K562 (cell line): ENCODE data around the gene TENT4B. TPM values are rescaled to one million over a fixed set of nuclear protein-coding genes. Genes with fewer than 3 reads are reported as not detected.
A peak's percentile ranks its signal among the peaks of the same experiment; 100 is the strongest.

Experiments
- CTBP1 ChIP-seq: fragments of 450-650 bp; IDR thresholded peaks from 2 replicates; pipeline ENCODE4 v1.6.1; 2016; ENCODE audit warnings: borderline replicate concordance
- EP300 ChIP-seq: IDR thresholded peaks from 2 replicates; pipeline ENCODE4 v1.6.1; 2012; ENCODE audit warnings: low read length, improper control_type of control experiment
- GABPB2 ChIP-seq: fragments of 250-450 bp; sonication (Bioruptor Pico); conservative IDR thresholded peaks from 2 replicates; pipeline ENCODE4 v1.5.1; 2021; ENCODE audit warnings: mild to moderate bottlenecking
- KHSRP ChIP-seq: fragments of 450-650 bp; IDR thresholded peaks from 2 replicates; pipeline ENCODE4 v1.6.1; 2017
- MAZ ChIP-seq, 2 experiments: fragments of 450-650 bp in 1 of 2; sonication (generic) in 1 of 2; formaldehyde crosslinking; IDR thresholded peaks in 1 of 2; conservative IDR thresholded peaks in 1 of 2; 2 replicates each; pipeline versions ENCODE4 v1.4.0 to v1.5.0; 2020; ENCODE audit warnings: mild to moderate bottlenecking in 1 of 2, missing genetic modification reagents in 1 of 2
- NCOA4 ChIP-seq: fragments of 450-650 bp; IDR thresholded peaks from 2 replicates; pipeline ENCODE4 v1.6.1; 2018; ENCODE audit warnings: mild to moderate bottlenecking; ENCODE audit not compliant: partially characterized antibody
- NCOR1 ChIP-seq: fragments of 450-650 bp; IDR thresholded peaks from 2 replicates; pipeline ENCODE4 v1.6.1; 2016; ENCODE audit warnings: mild to moderate bottlenecking, moderate library complexity
- POLR2AphosphoS2 ChIP-seq: IDR thresholded peaks from 2 replicates; pipeline ENCODE4 v1.6.1; 2012; ENCODE audit warnings: low read length, improper control_type of control experiment
- PTBP1 ChIP-seq: fragments of 200-400 bp; formaldehyde crosslinking; IDR thresholded peaks from 2 replicates; pipeline ENCODE4 v1.6.1; 2017; ENCODE audit warnings: low read depth, low read length
- RBM39 ChIP-seq: fragments of 200-400 bp; formaldehyde crosslinking; optimal IDR thresholded peaks from 2 replicates; pipeline ENCODE3; 2018; ENCODE audit warnings: low read depth, low read length
- SMARCE1 ChIP-seq: fragments of 450-650 bp; IDR thresholded peaks from 2 replicates; pipeline ENCODE4 v1.7.1; 2016; ENCODE audit warnings: mild to moderate bottlenecking
- SNIP1 ChIP-seq: fragments of 450-650 bp; IDR thresholded peaks from 2 replicates; pipeline ENCODE4 v1.7.1; 2017; ENCODE audit warnings: low read depth, mild to moderate bottlenecking
- TAF7 ChIP-seq: fragments of 450-650 bp; IDR thresholded peaks from 2 replicates; pipeline ENCODE4 v1.6.1; 2016; ENCODE audit warnings: missing genetic modification characterization, missing compliant biosample characterization
- THRAP3 ChIP-seq: fragments of 450-650 bp; IDR thresholded peaks from 2 replicates; pipeline ENCODE4 v1.6.1; 2016; ENCODE audit warnings: mild to moderate bottlenecking, inconsistent platforms, borderline replicate concordance
- TRIM28 ChIP-seq: fragments of 450-650 bp; IDR thresholded peaks from 2 replicates; pipeline ENCODE4 v1.6.1; 2017
- XRCC5 ChIP-seq: fragments of 200-400 bp; formaldehyde crosslinking; IDR thresholded peaks from 2 replicates; pipeline ENCODE4 v1.6.1; 2017; ENCODE audit warnings: low read depth, mild to moderate bottlenecking, low read length
- ZNF707 ChIP-seq: fragments of 250-450 bp; sonication (Bioruptor Pico); conservative IDR thresholded peaks from 2 replicates; pipeline ENCODE4 v1.8.0; 2022; ENCODE audit warnings: inconsistent platforms, mild to moderate bottlenecking, moderate library complexity
- polyA plus RNA-seq, 8 experiments: library from polyadenylated mRNA; depleted of rRNA in 4 of 8; stranded (reverse) in 5 of 8; unstranded in 3 of 8; fragments of >200 nt; fragmentation: Nextera tagmentation in 2 of 8; fragmentation: Illumina TruSeq in 1 of 8; extraction: Ambion mirVana in 2 of 8; extraction: Trizol in 1 of 8; gene quantifications; 2 replicates each; pipeline versions ENCODE4 v1.2.1 to v1.2.3, GENCODE V29; 2011 to 2014; ENCODE audit warnings: inconsistent platforms in 1 of 8, missing spikeins in 1 of 8
- total RNA-seq, 7 experiments: library from RNA; depleted of rRNA in 6 of 7; stranded (reverse); fragments of >200 nt in 6 of 7; fragmentation: Illumina TruSeq in 2 of 7; extraction: Trizol in 2 of 7; gene quantifications; 2 replicates each; pipeline versions ENCODE4 v1.2.1 to v1.2.3, GENCODE V29; 2011 to 2021; ENCODE audit warnings: low replicate concordance in 1 of 7
- TF ChIP-seq, protein P1 (sequence below): fragments of 450-650 bp; IDR thresholded peaks from 2 replicates; pipeline ENCODE4 v1.6.1; 2018; ENCODE audit warnings: mild to moderate bottlenecking, low read depth; ENCODE audit not compliant: partially characterized antibody
- TF ChIP-seq, protein P2 (sequence below), 2 experiments: fragments of 450-650 bp; conservative IDR thresholded peaks; 2 replicates each; pipeline ENCODE4 v1.6.1; 2017; ENCODE audit warnings: mild to moderate bottlenecking in 2 of 2, moderate library complexity in 2 of 2
- TF ChIP-seq, protein P3 (sequence below): fragments of 250-450 bp; sonication (Bioruptor Pico); IDR thresholded peaks from 2 replicates; pipeline ENCODE4 v1.8.0; 2021; ENCODE audit warnings: moderate library complexity, mild to moderate bottlenecking, inconsistent platforms
- TF ChIP-seq, protein P4 (sequence below), 3 experiments: IDR thresholded peaks in 2 of 3; conservative IDR thresholded peaks in 1 of 3; 2 replicates each; pipeline ENCODE4 v1.5.1; 2011 to 2012; ENCODE audit warnings: low read length in 3 of 3, mild to moderate bottlenecking in 3 of 3, control low read depth in 2 of 3, improper control_type of control experiment in 1 of 3, inconsistent platforms in 1 of 3, low read depth in 1 of 3, mixed read lengths in 1 of 3, moderate library complexity in 1 of 3; ENCODE audit not compliant: insufficient read depth in 2 of 3
- TF ChIP-seq, protein P5 (sequence below): sonication (generic); formaldehyde crosslinking; IDR thresholded peaks from 2 replicates; pipeline ENCODE4 v1.8.0; 2022; ENCODE audit warnings: mild to moderate bottlenecking, missing genetic modification reagents

Gene TENT4B
- total and polyA plus RNA-seq, 9 of the 15 experiments (the other 6 are each of a cell fraction or from before 2014, with no cell fraction given), result 5.2 to 8.4 (median 7.0) TPM

DNA sequence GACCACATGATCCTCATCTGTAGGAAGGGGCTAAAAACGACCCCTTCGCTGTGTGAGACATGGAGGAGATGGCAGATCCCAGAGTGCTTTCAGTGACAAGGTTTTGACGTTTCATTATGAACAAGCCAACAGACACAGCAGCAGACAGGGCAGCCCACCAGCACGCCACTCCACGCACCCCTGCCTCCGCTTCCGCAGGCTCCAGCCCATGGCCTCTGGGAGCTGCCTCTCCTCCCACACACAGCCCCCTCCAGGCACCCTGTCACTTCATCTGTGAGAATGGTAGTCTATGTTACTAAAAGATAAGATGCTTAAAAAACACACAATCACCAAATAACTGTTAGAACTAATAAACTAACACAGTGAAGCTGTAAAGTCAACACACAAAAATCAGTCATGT lies 101.0 kb downstream of the TENT4B start (continued):
- no peak for TF ChIP-seq SNIP1
- peak; percentile 70; the same call in 1 of the 2 replicates for TF ChIP-seq EP300
- TF ChIP-seq KHSRP, result no peak
- TF ChIP-seq THRAP3, result no peak
- TF ChIP-seq XRCC5, result no peak
- TF ChIP-seq, protein P1, sequence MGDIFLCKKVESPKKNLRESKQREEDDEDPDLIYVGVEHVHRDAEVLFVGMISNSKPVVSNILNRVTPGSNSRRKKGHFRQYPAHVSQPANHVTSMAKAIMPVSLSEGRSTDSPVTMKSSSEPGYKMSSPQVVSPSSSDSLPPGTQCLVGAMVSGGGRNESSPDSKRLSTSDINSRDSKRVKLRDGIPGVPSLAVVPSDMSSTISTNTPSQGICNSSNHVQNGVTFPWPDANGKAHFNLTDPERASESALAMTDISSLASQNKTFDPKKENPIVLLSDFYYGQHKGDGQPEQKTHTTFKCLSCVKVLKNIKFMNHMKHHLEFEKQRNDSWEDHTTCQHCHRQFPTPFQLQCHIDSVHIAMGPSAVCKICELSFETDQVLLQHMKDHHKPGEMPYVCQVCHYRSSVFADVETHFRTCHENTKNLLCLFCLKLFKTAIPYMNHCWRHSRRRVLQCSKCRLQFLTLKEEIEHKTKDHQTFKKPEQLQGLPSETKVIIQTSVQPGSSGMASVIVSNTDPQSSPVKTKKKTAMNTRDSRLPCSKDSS, result no peak
- TF ChIP-seq, protein P2, sequence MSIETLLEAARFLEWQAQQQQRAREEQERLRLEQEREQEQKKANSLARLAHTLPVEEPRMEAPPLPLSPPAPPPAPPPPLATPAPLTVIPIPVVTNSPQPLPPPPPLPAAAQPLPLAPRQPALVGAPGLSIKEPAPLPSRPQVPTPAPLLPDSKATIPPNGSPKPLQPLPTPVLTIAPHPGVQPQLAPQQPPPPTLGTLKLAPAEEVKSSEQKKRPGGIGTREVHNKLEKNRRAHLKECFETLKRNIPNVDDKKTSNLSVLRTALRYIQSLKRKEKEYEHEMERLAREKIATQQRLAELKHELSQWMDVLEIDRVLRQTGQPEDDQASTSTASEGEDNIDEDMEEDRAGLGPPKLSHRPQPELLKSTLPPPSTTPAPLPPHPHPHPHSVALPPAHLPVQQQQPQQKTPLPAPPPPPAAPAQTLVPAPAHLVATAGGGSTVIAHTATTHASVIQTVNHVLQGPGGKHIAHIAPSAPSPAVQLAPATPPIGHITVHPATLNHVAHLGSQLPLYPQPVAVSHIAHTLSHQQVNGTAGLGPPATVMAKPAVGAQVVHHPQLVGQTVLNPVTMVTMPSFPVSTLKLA (conservative IDR thresholded peaks at IDR 0.05), result peak in 1 of 2 experiments; percentile 56; a peak in 1 of 4 replicates
- TF ChIP-seq POLR2AphosphoS2, result no peak
- TF ChIP-seq, protein P3, sequence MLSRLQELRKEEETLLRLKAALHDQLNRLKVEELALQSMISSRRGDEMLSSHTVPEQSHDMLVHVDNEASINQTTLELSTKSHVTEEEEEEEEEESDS (CRISPR knock-in tag), result no peak
- TF ChIP-seq NCOR1, result peak; percentile 61
- TF ChIP-seq, protein P4, sequence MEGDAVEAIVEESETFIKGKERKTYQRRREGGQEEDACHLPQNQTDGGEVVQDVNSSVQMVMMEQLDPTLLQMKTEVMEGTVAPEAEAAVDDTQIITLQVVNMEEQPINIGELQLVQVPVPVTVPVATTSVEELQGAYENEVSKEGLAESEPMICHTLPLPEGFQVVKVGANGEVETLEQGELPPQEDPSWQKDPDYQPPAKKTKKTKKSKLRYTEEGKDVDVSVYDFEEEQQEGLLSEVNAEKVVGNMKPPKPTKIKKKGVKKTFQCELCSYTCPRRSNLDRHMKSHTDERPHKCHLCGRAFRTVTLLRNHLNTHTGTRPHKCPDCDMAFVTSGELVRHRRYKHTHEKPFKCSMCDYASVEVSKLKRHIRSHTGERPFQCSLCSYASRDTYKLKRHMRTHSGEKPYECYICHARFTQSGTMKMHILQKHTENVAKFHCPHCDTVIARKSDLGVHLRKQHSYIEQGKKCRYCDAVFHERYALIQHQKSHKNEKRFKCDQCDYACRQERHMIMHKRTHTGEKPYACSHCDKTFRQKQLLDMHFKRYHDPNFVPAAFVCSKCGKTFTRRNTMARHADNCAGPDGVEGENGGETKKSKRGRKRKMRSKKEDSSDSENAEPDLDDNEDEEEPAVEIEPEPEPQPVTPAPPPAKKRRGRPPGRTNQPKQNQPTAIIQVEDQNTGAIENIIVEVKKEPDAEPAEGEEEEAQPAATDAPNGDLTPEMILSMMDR (IDR thresholded peaks at IDR 0.05 in 2 of 3, conservative IDR thresholded peaks at IDR 0.05 in 1 of 3; ENCODE audit: insufficient read depth in 2 of 3, low read depth in 1 of 3, low read length in 3 of 3), result no peak
- TF ChIP-seq SMARCE1, result peak; percentile 81; the same call in 1 of the 2 replicates
- TF ChIP-seq MAZ (CRISPR knock-in tag; conservative IDR thresholded peaks at IDR 0.05 in 1 of 2, IDR thresholded peaks at IDR 0.05 in 1 of 2), result peak; percentile 32 to 38; a peak in 1 of 4 replicates
- TF ChIP-seq, protein P5, sequence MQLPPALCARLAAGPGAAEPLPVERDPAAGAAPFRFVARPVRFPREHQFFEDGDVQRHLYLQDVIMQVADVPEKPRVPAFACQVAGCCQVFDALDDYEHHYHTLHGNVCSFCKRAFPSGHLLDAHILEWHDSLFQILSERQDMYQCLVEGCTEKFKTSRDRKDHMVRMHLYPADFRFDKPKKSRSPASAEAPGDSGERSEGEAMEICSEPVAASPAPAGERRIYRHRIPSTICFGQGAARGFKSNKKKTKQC (CRISPR knock-in tag), result no peak
- no peak for TF ChIP-seq PTBP1
- no peak for TF ChIP-seq NCOA4
- 0 out of 2 replicates have a peak, but pooled peaks have one; percentile 18 for TF ChIP-seq TRIM28
- TF ChIP-seq ZNF707 (CRISPR knock-in tag), result no peak
- peak; percentile 37; the same call in 1 of the 2 replicates for TF ChIP-seq CTBP1
- no peak for TF ChIP-seq TAF7 (tag)
- TF ChIP-seq RBM39, result no peak
- TF ChIP-seq GABPB2, result no peak
